ENCODE results near the gene ARSG. TPM values are rescaled to one million over a fixed set of nuclear protein-coding genes. Genes with fewer than 3 reads are reported as not detected.
A peak's percentile ranks its signal among the peaks of the same experiment; 100 is the strongest.
"Not testable (repeated sequence)": the region's sequence is repeated elsewhere in the genome, so short reads cannot be mapped to it uniquely, and the experiment has no call there.

Gene ARSG
- total and polyA plus RNA-seq, 2 experiments from 2014 or later, result 5.6 to 15.4 TPM

GRCh38 chr17:68401288-68401687 lies 110.0 kb downstream of the ARSG start:
- H3K27me3 ChIP-seq, result no peaks in the 10 kb centered on the region
- H3K27ac ChIP-seq, result no peak overlapping the region
- no peak for TF ChIP-seq CTCF (IDR thresholded peaks at IDR 0.05; ENCODE audit: low read depth, low read length)
- peaks cover 4% of the 10 kb centered on the region for H3K4me1 ChIP-seq (ENCODE audit: low read depth)
- H3K9me3 ChIP-seq (ENCODE audit: low read depth), result no peaks in the 10 kb centered on the region
- no peak overlapping the region for H3K4me3 ChIP-seq
- DNase-seq (ENCODE audit: low read depth in 1 of 2, low spot score in 1 of 2), result no peak
- H3K36me3 ChIP-seq, result no peaks in the 10 kb centered on the region

GRCh38 chr17:68403122-68403521 lies 111.8 kb downstream of the ARSG start:
- no peak for TF ChIP-seq CTCF (IDR thresholded peaks at IDR 0.05; ENCODE audit: low read depth, low read length)
- no peak overlapping the region for H3K4me3 ChIP-seq
- H3K27ac ChIP-seq, result no peak overlapping the region
- no peak for DNase-seq (ENCODE audit: low read depth in 1 of 2, low spot score in 1 of 2)
- H3K9me3 ChIP-seq (ENCODE audit: low read depth), result no peaks in the 10 kb centered on the region
- no peaks in the 10 kb centered on the region for H3K36me3 ChIP-seq
- no peaks in the 10 kb centered on the region for H3K27me3 ChIP-seq
- no peaks in the 10 kb centered on the region for H3K4me1 ChIP-seq (ENCODE audit: low read depth)

GRCh38 chr17:68403837-68404236 lies 112.5 kb downstream of the ARSG start:
- not testable (repeated sequence) for DNase-seq (ENCODE audit: low read depth in 1 of 2, low spot score in 1 of 2); H3K4me1 ChIP-seq (ENCODE audit: low read depth); H3K27ac ChIP-seq

GRCh38 chr17:68407656-68408055 lies 116.4 kb downstream of the ARSG start:
- not testable (repeated sequence) for H3K36me3 ChIP-seq; H3K27me3 ChIP-seq; H3K4me1 ChIP-seq (ENCODE audit: low read depth); H3K27ac ChIP-seq; H3K9me3 ChIP-seq (ENCODE audit: low read depth); H3K4me3 ChIP-seq; DNase-seq (ENCODE audit: low read depth in 1 of 2, low spot score in 1 of 2)

More at GRCh38 chr17:68403837-68404236, 112.5 kb downstream of the ARSG start:
- H3K9me3 ChIP-seq (ENCODE audit: low read depth); H3K36me3 ChIP-seq; H3K4me3 ChIP-seq; H3K27me3 ChIP-seq: not testable (repeated sequence)

GRCh38 chr17:68413597-68414560 lies 122.6 kb downstream of the ARSG start:
- H3K4me3 ChIP-seq, result peak overlapping the region; percentile 45
- DNase-seq (ENCODE audit: low read depth in 1 of 2, low spot score in 1 of 2), result peak; percentile 26 to 49
- not testable (repeated sequence) for H3K36me3 ChIP-seq

GRCh38 chr17:68414901-68415300 lies 123.6 kb downstream of the ARSG start:
- not testable (repeated sequence) for H3K4me3 ChIP-seq; H3K36me3 ChIP-seq; H3K4me1 ChIP-seq (ENCODE audit: low read depth); H3K9me3 ChIP-seq (ENCODE audit: low read depth); H3K27me3 ChIP-seq; DNase-seq (ENCODE audit: low read depth in 1 of 2, low spot score in 1 of 2); H3K27ac ChIP-seq

More at GRCh38 chr17:68413597-68414560, 122.6 kb downstream of the ARSG start:
- not testable (repeated sequence) for H3K27ac ChIP-seq; H3K4me1 ChIP-seq (ENCODE audit: low read depth); H3K27me3 ChIP-seq; H3K9me3 ChIP-seq (ENCODE audit: low read depth)

- Histone ChIP-seq H3K27ac (no peak overlapping the region), H3K36me3 (peaks cover 4% of the 10 kb centered on the region), H3K4me3 (no peak overlapping the region), H3K4me1 (ENCODE audit: low read depth) (no peaks in the 10 kb centered on the region), H3K9me3 (ENCODE audit: low read depth) (no peaks in the 10 kb centered on the region), H3K27me3 (no peaks in the 10 kb centered on the region)
- no peak for DNase-seq (ENCODE audit: low read depth in 1 of 2, low spot score in 1 of 2)
- no peak for TF ChIP-seq CTCF (IDR thresholded peaks at IDR 0.05; ENCODE audit: low read depth, low read length)
Measured at GRCh38 chr17:68417317-68417716, 126.0 kb downstream of the ARSG start.
